ENCODE data around the gene LRFN2.

GRCh38 chr6:40588070-40588384 lies 863 bp upstream of the LRFN2 start:
- TF ChIP-seq, protein P1, sequence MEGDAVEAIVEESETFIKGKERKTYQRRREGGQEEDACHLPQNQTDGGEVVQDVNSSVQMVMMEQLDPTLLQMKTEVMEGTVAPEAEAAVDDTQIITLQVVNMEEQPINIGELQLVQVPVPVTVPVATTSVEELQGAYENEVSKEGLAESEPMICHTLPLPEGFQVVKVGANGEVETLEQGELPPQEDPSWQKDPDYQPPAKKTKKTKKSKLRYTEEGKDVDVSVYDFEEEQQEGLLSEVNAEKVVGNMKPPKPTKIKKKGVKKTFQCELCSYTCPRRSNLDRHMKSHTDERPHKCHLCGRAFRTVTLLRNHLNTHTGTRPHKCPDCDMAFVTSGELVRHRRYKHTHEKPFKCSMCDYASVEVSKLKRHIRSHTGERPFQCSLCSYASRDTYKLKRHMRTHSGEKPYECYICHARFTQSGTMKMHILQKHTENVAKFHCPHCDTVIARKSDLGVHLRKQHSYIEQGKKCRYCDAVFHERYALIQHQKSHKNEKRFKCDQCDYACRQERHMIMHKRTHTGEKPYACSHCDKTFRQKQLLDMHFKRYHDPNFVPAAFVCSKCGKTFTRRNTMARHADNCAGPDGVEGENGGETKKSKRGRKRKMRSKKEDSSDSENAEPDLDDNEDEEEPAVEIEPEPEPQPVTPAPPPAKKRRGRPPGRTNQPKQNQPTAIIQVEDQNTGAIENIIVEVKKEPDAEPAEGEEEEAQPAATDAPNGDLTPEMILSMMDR (IDR thresholded peaks at IDR 0.05), result peak in 1 of 6 experiments; percentile 30
- TF ChIP-seq POLR2A (IDR thresholded peaks at IDR 0.05), result no peak
